HepG2 (cell line): ENCODE measurements around the gene RNASE11. TPM values are rescaled to one million over a fixed set of nuclear protein-coding genes. Genes with fewer than 3 reads are reported as not detected.
A peak's percentile ranks its signal among the peaks of the same experiment; 100 is the strongest.

Experiments used
- ARNTL ChIP-seq: sonication (generic); formaldehyde crosslinking; IDR thresholded peaks from 2 replicates; pipeline ENCODE4 v1.4.0; 2020; ENCODE audit warnings: mild to moderate bottlenecking, missing genetic modification reagents
- CBX1 ChIP-seq: IDR thresholded peaks from one replicate; pipeline ENCODE4 v1.6.1; 2016; ENCODE audit warnings: antibody characterized with exemption, low read depth
- EHMT2 ChIP-seq: fragments of 200-600 bp; sonication (generic); IDR thresholded peaks from 2 replicates; pipeline ENCODE4 v1.7.0; 2017; ENCODE audit warnings: antibody characterized with exemption, low read depth, low read length, borderline replicate concordance
- FIP1L1 ChIP-seq: fragments of 200-400 bp; formaldehyde crosslinking; IDR thresholded peaks from 2 replicates; pipeline ENCODE4 v1.6.1; 2018; ENCODE audit warnings: low read depth, mild to moderate bottlenecking, low read length, moderate library complexity, borderline replicate concordance; ENCODE audit not compliant: insufficient read depth
- GFI1 ChIP-seq: sonication (generic); formaldehyde crosslinking; IDR thresholded peaks from 2 replicates; pipeline ENCODE4 v1.5.0; 2020; ENCODE audit warnings: missing genetic modification reagents, mild to moderate bottlenecking, borderline replicate concordance
- KAT2B ChIP-seq: fragments of 150-350 bp; IDR thresholded peaks from 2 replicates; pipeline ENCODE4 v1.6.1; 2014; ENCODE audit warnings: low read depth, low read length, borderline replicate concordance
- KDM5A ChIP-seq: fragments of 200-600 bp; sonication (generic); IDR thresholded peaks from 2 replicates; pipeline ENCODE4 v1.7.0; 2018; ENCODE audit warnings: antibody characterized with exemption, mild to moderate bottlenecking, low read length, borderline replicate concordance
- MED8 ChIP-seq: sonication (generic); formaldehyde crosslinking; IDR thresholded peaks from 2 replicates; pipeline ENCODE4 v1.8.1; 2023; ENCODE audit warnings: mild to moderate bottlenecking, missing genetic modification reagents; ENCODE audit not compliant: insufficient replicate concordance
- MIER3 ChIP-seq: IDR thresholded peaks from 2 replicates; pipeline ENCODE4 v1.6.1; 2016; ENCODE audit warnings: missing compliant biosample characterization, borderline replicate concordance
- MTF2 ChIP-seq: sonication (generic); formaldehyde crosslinking; IDR thresholded peaks from 2 replicates; pipeline ENCODE4 v1.5.0; 2020; ENCODE audit warnings: missing genetic modification reagents, borderline replicate concordance
- NAIF1 ChIP-seq: sonication (generic); formaldehyde crosslinking; IDR thresholded peaks from 2 replicates; pipeline ENCODE4 v1.5.0; 2020; ENCODE audit warnings: mild to moderate bottlenecking, missing genetic modification reagents, borderline replicate concordance
- NFYC ChIP-seq: IDR thresholded peaks from 2 replicates; pipeline ENCODE4 v1.6.1; 2016; ENCODE audit warnings: missing genetic modification reagents, missing compliant biosample characterization
- ONECUT2 ChIP-seq: sonication (generic); formaldehyde crosslinking; IDR thresholded peaks from 2 replicates; pipeline ENCODE4 v1.4.0; 2020; ENCODE audit warnings: missing genetic modification reagents
- PHF5A ChIP-seq: IDR thresholded peaks from one replicate; pipeline ENCODE4 v1.6.1; 2018; ENCODE audit warnings: low read depth, missing genetic modification reagents; ENCODE audit not compliant: unreplicated experiment
- RARG ChIP-seq: sonication (generic); formaldehyde crosslinking; IDR thresholded peaks from 2 replicates; pipeline ENCODE4 v1.4.0; 2020; ENCODE audit warnings: low read depth, mild to moderate bottlenecking, missing genetic modification reagents
- XBP1 ChIP-seq: sonication (generic); formaldehyde crosslinking; IDR thresholded peaks from 2 replicates; pipeline ENCODE4 v1.5.0; 2020; ENCODE audit warnings: missing genetic modification reagents
- ZBTB20 ChIP-seq: sonication (generic); formaldehyde crosslinking; IDR thresholded peaks from 2 replicates; pipeline ENCODE4 v1.8.1; 2023; ENCODE audit warnings: missing genetic modification reagents, low read depth, mild to moderate bottlenecking, borderline replicate concordance
- ZC3H13 ChIP-seq: sonication (generic); formaldehyde crosslinking; IDR thresholded peaks from 2 replicates; pipeline ENCODE4 v1.8.1; 2023; ENCODE audit warnings: mild to moderate bottlenecking, missing genetic modification reagents, moderate library complexity
- ZFP1 ChIP-seq: IDR thresholded peaks from 2 replicates; pipeline ENCODE4 v1.6.1; 2016
- ZNF10 ChIP-seq: sonication (generic); formaldehyde crosslinking; IDR thresholded peaks from 2 replicates; pipeline ENCODE4 v1.4.0; 2020; ENCODE audit warnings: mild to moderate bottlenecking, low read depth, missing genetic modification reagents, borderline replicate concordance
- ZNF256 ChIP-seq: sonication (generic); formaldehyde crosslinking; conservative IDR thresholded peaks from 2 replicates; pipeline ENCODE4 v1.4.0; 2020; ENCODE audit warnings: missing genetic modification reagents
- ZNF329 ChIP-seq: sonication (generic); formaldehyde crosslinking; IDR thresholded peaks from 2 replicates; pipeline ENCODE4 v1.9.0; 2021; ENCODE audit warnings: low read depth, mild to moderate bottlenecking, missing genetic modification reagents
- ZNF713 ChIP-seq: sonication (generic); formaldehyde crosslinking; IDR thresholded peaks from 2 replicates; pipeline ENCODE4 v1.4.0; 2020; ENCODE audit warnings: mild to moderate bottlenecking, missing genetic modification reagents
- ZNF768 ChIP-seq: sonication (generic); formaldehyde crosslinking; IDR thresholded peaks from 2 replicates; pipeline ENCODE4 v1.4.0; 2020; ENCODE audit warnings: missing genetic modification reagents
- ZSCAN22 ChIP-seq: sonication (generic); formaldehyde crosslinking; IDR thresholded peaks from 2 replicates; pipeline ENCODE4 v1.4.0; 2020; ENCODE audit warnings: mild to moderate bottlenecking, missing genetic modification reagents
- polyA plus RNA-seq, 8 experiments: library from polyadenylated mRNA; depleted of rRNA in 3 of 8; stranded (reverse) in 7 of 8; unstranded in 1 of 8; fragments of >200 nt; fragmentation: Illumina TruSeq in 4 of 8; extraction: Trizol in 4 of 8; gene quantifications; 2 replicates each; pipeline versions ENCODE4 v1.2.1 to v1.2.3, GENCODE V29; 2011 to 2016; ENCODE audit warnings: low read depth in 4 of 8, missing spikeins in 1 of 8, mixed read lengths in 1 of 8; ENCODE audit not compliant: insufficient read depth in 1 of 8
- total RNA-seq, 5 experiments: library from RNA; depleted of rRNA; stranded (reverse); fragments of >200 nt; fragmentation: Illumina TruSeq; extraction: Trizol; gene quantifications; 2 replicates each; pipeline ENCODE4 v1.2.3, GENCODE V29; 2016; ENCODE audit warnings: low read depth in 1 of 5
- TF ChIP-seq, protein P1 (sequence below): sonication (generic); formaldehyde crosslinking; IDR thresholded peaks from 2 replicates; pipeline ENCODE4 v1.8.0; 2022; ENCODE audit warnings: mild to moderate bottlenecking, missing genetic modification reagents
- TF ChIP-seq, protein P2 (sequence below): sonication (generic); formaldehyde crosslinking; IDR thresholded peaks from 2 replicates; pipeline ENCODE4 v1.4.0; 2020; ENCODE audit warnings: missing genetic modification reagents; ENCODE audit errors: not compliant biosample characterization
- TF ChIP-seq, protein P3 (sequence below): sonication (generic); formaldehyde crosslinking; IDR thresholded peaks from 2 replicates; pipeline ENCODE4 v1.8.0; 2022; ENCODE audit warnings: mild to moderate bottlenecking, missing genetic modification reagents, borderline replicate concordance

The RNASE11 gene
- total and polyA plus RNA-seq, 2 of the 13 experiments (the other 11 are each of a cell fraction or from before 2014, with no cell fraction given): not detected

DNA sequence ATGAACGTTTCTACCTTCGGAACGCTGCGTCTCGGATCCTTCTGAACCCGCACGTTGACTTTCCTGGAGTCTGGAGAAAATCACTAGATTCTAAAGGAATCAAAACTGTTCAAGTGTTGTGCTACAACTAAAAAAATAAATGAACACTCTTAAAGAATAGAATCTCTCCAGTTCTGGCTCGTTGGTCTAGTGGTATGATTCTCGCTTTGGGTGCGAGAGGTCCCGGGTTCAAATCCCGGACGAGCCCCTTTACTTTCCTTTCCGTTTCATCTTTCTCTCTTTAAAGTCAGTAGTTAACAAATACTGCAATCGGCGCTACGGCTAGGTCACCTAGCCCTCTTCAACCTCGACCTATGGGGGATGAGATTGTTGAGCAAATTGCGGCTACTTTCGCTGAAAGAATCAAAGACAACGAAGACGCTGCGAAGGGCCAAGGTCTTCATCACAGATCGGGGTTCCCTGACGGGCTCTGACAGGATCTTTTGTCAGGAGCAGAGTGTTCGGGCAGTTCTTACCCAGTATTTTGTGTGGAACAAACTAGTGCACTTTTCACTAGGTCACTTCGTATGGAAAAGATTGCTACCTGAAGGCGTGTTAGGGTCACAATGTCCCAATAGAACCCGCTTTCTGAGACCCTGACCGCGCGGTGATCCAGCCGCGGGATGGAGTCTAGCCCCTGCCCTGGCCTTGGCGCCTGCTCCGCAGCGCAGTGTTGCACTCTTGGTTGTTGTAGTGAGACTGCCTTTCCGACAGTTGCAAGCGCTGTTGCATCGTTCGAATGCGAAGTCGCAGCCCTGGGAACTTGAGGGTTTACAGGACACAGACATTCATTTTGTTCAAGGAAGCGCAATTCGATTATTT is 45.3 kb upstream of the RNASE11 start (continued):
- TF ChIP-seq MIER3: peak; percentile 68; the same call in 1 of the 2 replicates
- TF ChIP-seq ZFP1 (CRISPR knock-in tag): peak; percentile 83
- TF ChIP-seq ZBTB20: peak; percentile 60
- TF ChIP-seq ONECUT2: no peak
- TF ChIP-seq PHF5A: peak; percentile 79
- TF ChIP-seq RARG (CRISPR knock-in tag): no peak
- peak; percentile 48; the same call in 1 of the 2 replicates for TF ChIP-seq ZNF768 (CRISPR knock-in tag)
- TF ChIP-seq ZSCAN22 (CRISPR knock-in tag): no peak
- TF ChIP-seq, protein P1, sequence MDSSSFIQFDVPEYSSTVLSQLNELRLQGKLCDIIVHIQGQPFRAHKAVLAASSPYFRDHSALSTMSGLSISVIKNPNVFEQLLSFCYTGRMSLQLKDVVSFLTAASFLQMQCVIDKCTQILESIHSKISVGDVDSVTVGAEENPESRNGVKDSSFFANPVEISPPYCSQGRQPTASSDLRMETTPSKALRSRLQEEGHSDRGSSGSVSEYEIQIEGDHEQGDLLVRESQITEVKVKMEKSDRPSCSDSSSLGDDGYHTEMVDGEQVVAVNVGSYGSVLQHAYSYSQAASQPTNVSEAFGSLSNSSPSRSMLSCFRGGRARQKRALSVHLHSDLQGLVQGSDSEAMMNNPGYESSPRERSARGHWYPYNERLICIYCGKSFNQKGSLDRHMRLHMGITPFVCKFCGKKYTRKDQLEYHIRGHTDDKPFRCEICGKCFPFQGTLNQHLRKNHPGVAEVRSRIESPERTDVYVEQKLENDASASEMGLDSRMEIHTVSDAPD (CRISPR knock-in tag): 0 out of 2 replicates have a peak, but pooled peaks have one; percentile 60
- TF ChIP-seq, protein P2, sequence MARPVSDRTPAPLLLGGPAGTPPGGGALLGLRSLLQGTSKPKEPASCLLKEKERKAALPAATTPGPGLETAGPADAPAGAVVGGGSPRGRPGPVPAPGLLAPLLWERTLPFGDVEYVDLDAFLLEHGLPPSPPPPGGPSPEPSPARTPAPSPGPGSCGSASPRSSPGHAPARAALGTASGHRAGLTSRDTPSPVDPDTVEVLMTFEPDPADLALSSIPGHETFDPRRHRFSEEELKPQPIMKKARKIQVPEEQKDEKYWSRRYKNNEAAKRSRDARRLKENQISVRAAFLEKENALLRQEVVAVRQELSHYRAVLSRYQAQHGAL (CRISPR knock-in tag): no peak
- no peak for TF ChIP-seq KAT2B
- TF ChIP-seq ARNTL (CRISPR knock-in tag): no peak
- no peak for TF ChIP-seq CBX1
- no peak for TF ChIP-seq ZNF256 (CRISPR knock-in tag)
- peak; percentile 50 for TF ChIP-seq NFYC
- no peak for TF ChIP-seq ZNF329 (CRISPR knock-in tag)
- TF ChIP-seq GFI1 (CRISPR knock-in tag): no peak; the same call in 1 of the 2 replicates
- no peak; the same call in 1 of the 2 replicates for TF ChIP-seq KDM5A
- peak; percentile 86 for TF ChIP-seq NAIF1 (CRISPR knock-in tag)
- TF ChIP-seq ZC3H13: no peak
- no peak for TF ChIP-seq EHMT2
- TF ChIP-seq MED8: no peak
- TF ChIP-seq, protein P3, sequence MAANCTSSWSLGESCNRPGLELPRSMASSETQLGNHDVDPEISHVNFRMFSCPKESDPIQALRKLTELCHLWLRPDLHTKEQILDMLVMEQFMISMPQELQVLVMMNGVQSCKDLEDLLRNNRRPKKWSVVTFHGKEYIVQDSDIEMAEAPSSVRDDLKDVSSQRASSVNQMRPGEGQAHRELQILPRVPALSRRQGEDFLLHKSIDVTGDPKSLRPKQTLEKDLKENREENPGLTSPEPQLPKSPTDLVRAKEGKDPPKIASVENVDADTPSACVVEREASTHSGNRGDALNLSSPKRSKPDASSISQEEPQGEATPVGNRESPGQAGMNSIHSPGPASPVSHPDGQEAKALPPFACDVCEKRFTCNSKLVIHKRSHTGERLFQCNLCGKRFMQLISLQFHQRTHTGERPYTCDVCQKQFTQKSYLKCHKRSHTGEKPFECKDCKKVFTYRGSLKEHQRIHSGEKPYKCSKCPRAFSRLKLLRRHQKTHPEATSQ (CRISPR knock-in tag): peak; percentile 88; the same call in 1 of the 2 replicates
- TF ChIP-seq MTF2 (CRISPR knock-in tag): no peak
- TF ChIP-seq FIP1L1: no peak
- no peak for TF ChIP-seq XBP1 (CRISPR knock-in tag)
- no peak for TF ChIP-seq ZNF713 (CRISPR knock-in tag)
- TF ChIP-seq ZNF10 (CRISPR knock-in tag): no peak
